ENCODE data around the gene TMPO.

Gene TMPO

GRCh38 chr12:98530068-98530467 is 14.7 kb downstream of the TMPO start:
- TF ChIP-seq POLR2AphosphoS5 (IDR thresholded peaks at IDR 0.05; ENCODE audit: low read depth, low read length) (no peak), REST (IDR thresholded peaks at IDR 0.05; ENCODE audit: insufficient read depth in 1 of 2, low read depth in 2 of 2, low read length in 2 of 2) (no peak), FOXP2 (optimal IDR thresholded peaks at IDR 0.05; ENCODE audit: borderline replicate concordance, extremely low read depth, extremely low read length, insufficient read depth) (no peak), TAF1 (IDR thresholded peaks at IDR 0.05; ENCODE audit: borderline replicate concordance, insufficient read depth, low read length) (no peak), SIN3A (IDR thresholded peaks at IDR 0.05; ENCODE audit: borderline replicate concordance, insufficient read depth, low read length) (no peak)

- no peak for TF ChIP-seq POLR2AphosphoS5 (IDR thresholded peaks at IDR 0.05; ENCODE audit: low read depth, low read length)
- no peak for TF ChIP-seq SIN3A (IDR thresholded peaks at IDR 0.05; ENCODE audit: borderline replicate concordance, insufficient read depth, low read length)
- no peak for TF ChIP-seq TAF1 (IDR thresholded peaks at IDR 0.05; ENCODE audit: borderline replicate concordance, insufficient read depth, low read length)
- no peak for TF ChIP-seq REST (IDR thresholded peaks at IDR 0.05; ENCODE audit: insufficient read depth in 1 of 2, low read depth in 2 of 2, low read length in 2 of 2)
- no peak for TF ChIP-seq FOXP2 (optimal IDR thresholded peaks at IDR 0.05; ENCODE audit: borderline replicate concordance, extremely low read depth, extremely low read length, insufficient read depth)
Observed at GRCh38 chr12:98532687-98533304, 17.4 kb downstream of the TMPO start.

GRCh38 chr12:98533723-98534251 is 18.4 kb downstream of the TMPO start:
- TF ChIP-seq REST (IDR thresholded peaks at IDR 0.05; ENCODE audit: insufficient read depth in 1 of 2, low read depth in 2 of 2, low read length in 2 of 2), result no peak
- no peak for TF ChIP-seq SIN3A (IDR thresholded peaks at IDR 0.05; ENCODE audit: borderline replicate concordance, insufficient read depth, low read length)
- TF ChIP-seq TAF1 (IDR thresholded peaks at IDR 0.05; ENCODE audit: borderline replicate concordance, insufficient read depth, low read length), result no peak
- TF ChIP-seq FOXP2 (optimal IDR thresholded peaks at IDR 0.05; ENCODE audit: borderline replicate concordance, extremely low read depth, extremely low read length, insufficient read depth), result no peak
- no peak for TF ChIP-seq POLR2AphosphoS5 (IDR thresholded peaks at IDR 0.05; ENCODE audit: low read depth, low read length)

- no peak for TF ChIP-seq TAF1 (IDR thresholded peaks at IDR 0.05; ENCODE audit: borderline replicate concordance, insufficient read depth, low read length)
- no peak for TF ChIP-seq POLR2AphosphoS5 (IDR thresholded peaks at IDR 0.05; ENCODE audit: low read depth, low read length)
- TF ChIP-seq FOXP2 (optimal IDR thresholded peaks at IDR 0.05; ENCODE audit: borderline replicate concordance, extremely low read depth, extremely low read length, insufficient read depth), result no peak
Observed at GRCh38 chr12:98538031-98538430, 22.6 kb downstream of the TMPO start.

GRCh38 chr12:98543701-98544100 is 28.3 kb downstream of the TMPO start:
- no peak for TF ChIP-seq FOXP2 (optimal IDR thresholded peaks at IDR 0.05; ENCODE audit: borderline replicate concordance, extremely low read depth, extremely low read length, insufficient read depth)
- no peak for TF ChIP-seq POLR2AphosphoS5 (IDR thresholded peaks at IDR 0.05; ENCODE audit: low read depth, low read length)
- no peak for TF ChIP-seq REST (IDR thresholded peaks at IDR 0.05; ENCODE audit: insufficient read depth in 1 of 2, low read depth in 2 of 2, low read length in 2 of 2)
- TF ChIP-seq TAF1 (IDR thresholded peaks at IDR 0.05; ENCODE audit: borderline replicate concordance, insufficient read depth, low read length), result no peak
- no peak for TF ChIP-seq SIN3A (IDR thresholded peaks at IDR 0.05; ENCODE audit: borderline replicate concordance, insufficient read depth, low read length)

Measured in PFSK-1 (cell line).